Measurements from ENCODE around the gene SFMBT1. TPM values are rescaled to one million over a fixed set of nuclear protein-coding genes. Genes with fewer than 3 reads are reported as not detected.

SFMBT1 gene
- total RNA-seq, 1 experiment from 2014 or later = 14.8 TPM

DNA sequence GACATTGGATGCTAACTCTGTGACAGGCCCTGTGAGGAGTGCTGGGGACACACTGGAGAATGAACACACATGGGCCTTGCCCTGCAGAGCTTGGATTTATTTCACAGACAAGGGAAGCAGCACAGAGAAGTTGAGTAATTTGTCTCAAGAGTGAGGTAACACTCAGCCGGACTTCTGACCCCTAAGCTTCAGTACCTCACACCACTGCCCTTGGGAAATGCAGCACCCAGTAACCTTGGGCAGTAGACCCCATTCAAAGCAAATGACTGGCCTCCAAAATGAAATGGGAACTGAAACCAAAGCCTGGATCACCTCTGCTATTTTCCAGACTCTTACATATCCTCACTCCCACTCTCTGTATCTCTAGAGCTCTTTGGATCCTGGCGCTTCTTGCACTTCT, 47.1 kb upstream of the SFMBT1 start:
- Histone ChIP-seq H3K4me2 (ENCODE audit: low read length) (no peak overlapping the region), H3K4me3 (replicated peaks in 1 of 2; ENCODE audit: low read depth in 1 of 2, low read length in 2 of 2) (no peak overlapping the region), H3K36me3 (ENCODE audit: control insufficient read depth in 1 of 2, insufficient read depth in 2 of 2, low read length in 2 of 2) (peaks cover 0 to 13% of the 10 kb centered on the region in 2 experiments; a peak in 2 of 4 replicates), H3K4me1 (ENCODE audit: control insufficient read depth in 1 of 2, insufficient read depth in 2 of 2, low read length in 2 of 2) (no peaks in the 10 kb centered on the region), H4K20me1 (ENCODE audit: insufficient read depth) (no peaks in the 10 kb centered on the region), H3K9ac (ENCODE audit: low read length) (no peak overlapping the region), H3K27me3 (ENCODE audit: insufficient read depth, low read length) (no peaks in the 10 kb centered on the region), H3K9me2 (ENCODE audit: insufficient read depth) (no peaks in the 10 kb centered on the region), H2AFZ (ENCODE audit: low read depth, low read length, poor library complexity, severe bottlenecking) (no peak overlapping the region), H3K9me3 (ENCODE audit: control insufficient read depth in 1 of 2, insufficient read depth in 1 of 2, low read depth in 1 of 2, low read length in 2 of 2) (no peaks in the 10 kb centered on the region), H3K27ac (ENCODE audit: low read depth, low read length) (no peak overlapping the region), H3K79me2 (ENCODE audit: insufficient read depth, low read length) (no peaks in the 10 kb centered on the region)
- CTCF ChIA-PET = no interaction called here
- no peak for TF ChIP-seq ZNF274 (IDR thresholded peaks at IDR 0.05; ENCODE audit: low read depth, low read length)
- TF ChIP-seq, protein P1, sequence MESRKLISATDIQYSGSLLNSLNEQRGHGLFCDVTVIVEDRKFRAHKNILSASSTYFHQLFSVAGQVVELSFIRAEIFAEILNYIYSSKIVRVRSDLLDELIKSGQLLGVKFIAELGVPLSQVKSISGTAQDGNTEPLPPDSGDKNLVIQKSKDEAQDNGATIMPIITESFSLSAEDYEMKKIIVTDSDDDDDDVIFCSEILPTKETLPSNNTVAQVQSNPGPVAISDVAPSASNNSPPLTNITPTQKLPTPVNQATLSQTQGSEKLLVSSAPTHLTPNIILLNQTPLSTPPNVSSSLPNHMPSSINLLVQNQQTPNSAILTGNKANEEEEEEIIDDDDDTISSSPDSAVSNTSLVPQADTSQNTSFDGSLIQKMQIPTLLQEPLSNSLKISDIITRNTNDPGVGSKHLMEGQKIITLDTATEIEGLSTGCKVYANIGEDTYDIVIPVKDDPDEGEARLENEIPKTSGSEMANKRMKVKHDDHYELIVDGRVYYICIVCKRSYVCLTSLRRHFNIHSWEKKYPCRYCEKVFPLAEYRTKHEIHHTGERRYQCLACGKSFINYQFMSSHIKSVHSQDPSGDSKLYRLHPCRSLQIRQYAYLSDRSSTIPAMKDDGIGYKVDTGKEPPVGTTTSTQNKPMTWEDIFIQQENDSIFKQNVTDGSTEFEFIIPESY (IDR thresholded peaks at IDR 0.05; ENCODE audit: extremely low read depth, insufficient replicate concordance, low read length) = no peak
- intact Hi-C loops (cut with micrococcal nuclease) = no loop called here
- DNase-seq (ENCODE audit: low read depth, low spot score) (no peak), ATAC-seq (no peak)
- BruUV-seq (replicated peaks) = no TSS peak
- POLR2A ChIA-PET = no interaction called here
- RAD21 ChIA-PET (ENCODE audit: low non-redundant PET in 1 of 2, low total read pairs in 2 of 2, uncharacterized antibody in 2 of 2, unreplicated experiment in 2 of 2) = no interaction called here

DNA sequence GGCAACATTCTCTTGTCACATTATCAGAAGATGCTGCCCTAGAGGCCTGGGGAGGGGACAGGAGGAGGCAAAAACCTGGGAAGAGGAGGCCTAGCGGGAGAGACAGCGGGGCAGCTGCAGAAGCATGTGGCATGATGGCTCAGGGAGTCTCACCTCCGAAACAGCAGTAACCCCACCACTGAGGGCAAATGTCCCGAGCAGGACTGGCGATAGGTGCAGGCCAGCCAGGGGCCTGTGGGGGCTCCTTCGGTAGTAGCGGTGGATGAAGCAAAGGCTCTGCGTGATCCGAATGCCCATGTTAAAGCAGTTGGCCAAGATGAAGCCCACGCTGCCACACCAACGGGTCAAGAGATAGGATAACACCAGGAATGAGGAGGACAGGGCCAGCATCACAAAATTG, 46.3 kb upstream of the SFMBT1 start:
- H3K9me3 ChIP-seq (ENCODE audit: control insufficient read depth in 1 of 2, insufficient read depth in 1 of 2, low read depth in 1 of 2, low read length in 2 of 2) = no peaks in the 10 kb centered on the region
- no peak for ATAC-seq
- H4K20me1 ChIP-seq (ENCODE audit: insufficient read depth) = no peaks in the 10 kb centered on the region
- intact Hi-C loops (cut with micrococcal nuclease) = no loop called here
- no TSS peak for BruUV-seq (replicated peaks)
- ChIA-PET POLR2A (no interaction called here), CTCF (no interaction called here), RAD21 (ENCODE audit: low non-redundant PET in 1 of 2, low total read pairs in 2 of 2, uncharacterized antibody in 2 of 2, unreplicated experiment in 2 of 2) (no interaction called here)
- no peaks in the 10 kb centered on the region for H3K4me1 ChIP-seq (ENCODE audit: control insufficient read depth in 1 of 2, insufficient read depth in 2 of 2, low read length in 2 of 2)
- H3K4me3 ChIP-seq (replicated peaks in 1 of 2; ENCODE audit: low read depth in 1 of 2, low read length in 2 of 2) = no peak overlapping the region
- DNase-seq (ENCODE audit: low read depth, low spot score) = no peak
- no peak overlapping the region for H3K4me2 ChIP-seq (ENCODE audit: low read length)
- H3K9me2 ChIP-seq (ENCODE audit: insufficient read depth) = no peaks in the 10 kb centered on the region
- H3K27me3 ChIP-seq (ENCODE audit: insufficient read depth, low read length) = no peaks in the 10 kb centered on the region
- no peak overlapping the region for H3K9ac ChIP-seq (ENCODE audit: low read length)
- H3K36me3 ChIP-seq (ENCODE audit: control insufficient read depth in 1 of 2, insufficient read depth in 2 of 2, low read length in 2 of 2) = peaks cover 0 to 13% of the 10 kb centered on the region in 2 experiments; a peak in 2 of 4 replicates
- no peak overlapping the region for H3K27ac ChIP-seq (ENCODE audit: low read depth, low read length)
- no peak overlapping the region for H2AFZ ChIP-seq (ENCODE audit: low read depth, low read length, poor library complexity, severe bottlenecking)
- TF ChIP-seq, protein P2, sequence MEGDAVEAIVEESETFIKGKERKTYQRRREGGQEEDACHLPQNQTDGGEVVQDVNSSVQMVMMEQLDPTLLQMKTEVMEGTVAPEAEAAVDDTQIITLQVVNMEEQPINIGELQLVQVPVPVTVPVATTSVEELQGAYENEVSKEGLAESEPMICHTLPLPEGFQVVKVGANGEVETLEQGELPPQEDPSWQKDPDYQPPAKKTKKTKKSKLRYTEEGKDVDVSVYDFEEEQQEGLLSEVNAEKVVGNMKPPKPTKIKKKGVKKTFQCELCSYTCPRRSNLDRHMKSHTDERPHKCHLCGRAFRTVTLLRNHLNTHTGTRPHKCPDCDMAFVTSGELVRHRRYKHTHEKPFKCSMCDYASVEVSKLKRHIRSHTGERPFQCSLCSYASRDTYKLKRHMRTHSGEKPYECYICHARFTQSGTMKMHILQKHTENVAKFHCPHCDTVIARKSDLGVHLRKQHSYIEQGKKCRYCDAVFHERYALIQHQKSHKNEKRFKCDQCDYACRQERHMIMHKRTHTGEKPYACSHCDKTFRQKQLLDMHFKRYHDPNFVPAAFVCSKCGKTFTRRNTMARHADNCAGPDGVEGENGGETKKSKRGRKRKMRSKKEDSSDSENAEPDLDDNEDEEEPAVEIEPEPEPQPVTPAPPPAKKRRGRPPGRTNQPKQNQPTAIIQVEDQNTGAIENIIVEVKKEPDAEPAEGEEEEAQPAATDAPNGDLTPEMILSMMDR (IDR thresholded peaks at IDR 0.05 in 2 of 3, conservative IDR thresholded peaks at IDR 0.05 in 1 of 3; ENCODE audit: borderline replicate concordance in 1 of 3, insufficient read depth in 1 of 3, low read depth in 2 of 3, low read length in 2 of 3) = no peak
- TF ChIP-seq RAD21 (IDR thresholded peaks at IDR 0.05; ENCODE audit: low read depth) (no peak), CBX3 (IDR thresholded peaks at IDR 0.05; ENCODE audit: low read depth) (no peak), FOSL1 (IDR thresholded peaks at IDR 0.05; ENCODE audit: low read depth) (no peak), EZH2phosphoT487 (IDR thresholded peaks at IDR 0.05; ENCODE audit: borderline replicate concordance) (no peak), POLR2AphosphoS5 (IDR thresholded peaks at IDR 0.05; ENCODE audit: low read depth, low read length) (no peak), SP1 (IDR thresholded peaks at IDR 0.05; ENCODE audit: low read depth) (no peak), EZH2 (IDR thresholded peaks at IDR 0.05) (no peak), SIN3A (IDR thresholded peaks at IDR 0.05; ENCODE audit: low read depth) (no peak), EGR1 (IDR thresholded peaks at IDR 0.05; ENCODE audit: low read depth) (no peak)
- TF ChIP-seq, protein P3, sequence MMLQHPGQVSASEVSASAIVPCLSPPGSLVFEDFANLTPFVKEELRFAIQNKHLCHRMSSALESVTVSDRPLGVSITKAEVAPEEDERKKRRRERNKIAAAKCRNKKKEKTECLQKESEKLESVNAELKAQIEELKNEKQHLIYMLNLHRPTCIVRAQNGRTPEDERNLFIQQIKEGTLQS (IDR thresholded peaks at IDR 0.05) = no peak
- H3K79me2 ChIP-seq (ENCODE audit: insufficient read depth, low read length) = no peaks in the 10 kb centered on the region
